ENCODE data around the gene CYLD.

Gene CYLD

GRCh38 chr16:50826797-50827316, 85.0 kb downstream of the CYLD start:
- H3K36me3 ChIP-seq (ENCODE audit: insufficient read depth, low read length), result no peaks in the 10 kb centered on the region
- no peak overlapping the region for H2AFZ ChIP-seq (ENCODE audit: low read depth, low read length)
- H3K9ac ChIP-seq (ENCODE audit: low read depth, low read length), result no peak overlapping the region
- H3K4me2 ChIP-seq (ENCODE audit: insufficient read depth, low read length), result no peak overlapping the region
- no peak overlapping the region for H3K4me3 ChIP-seq (ENCODE audit: low read depth in 1 of 2, low read length in 2 of 2)
- ATAC-seq (ENCODE audit: insufficient read depth, low read depth) (no peak), DNase-seq (no peak)
- H3K79me2 ChIP-seq (ENCODE audit: insufficient read depth, low read length), result no peaks in the 10 kb centered on the region
- TF ChIP-seq EZH2 (IDR thresholded peaks at IDR 0.05; ENCODE audit: borderline replicate concordance, low read depth, low read length, severe bottlenecking) (no peak), CTCF (IDR thresholded peaks at IDR 0.05; ENCODE audit: borderline replicate concordance, extremely low read depth, low read length, poor library complexity, severe bottlenecking) (no peak)
- no peaks in the 10 kb centered on the region for H3K4me1 ChIP-seq (ENCODE audit: insufficient read depth, low read length)
- H3K27ac ChIP-seq (ENCODE audit: low read length), result no peak overlapping the region
- H3K27me3 ChIP-seq (ENCODE audit: insufficient read depth, low read length, poor library complexity), result peaks cover 8% of the 10 kb centered on the region
- no peaks in the 10 kb centered on the region for H3K9me3 ChIP-seq (ENCODE audit: insufficient read depth, low read length, severe bottlenecking)
- H4K20me1 ChIP-seq (ENCODE audit: insufficient read depth, low read length), result no peaks in the 10 kb centered on the region

GRCh38 chr16:50828164-50828702, 86.3 kb downstream of the CYLD start:
- no peak for TF ChIP-seq CTCF (IDR thresholded peaks at IDR 0.05; ENCODE audit: borderline replicate concordance, extremely low read depth, low read length, poor library complexity, severe bottlenecking)
- no peak for TF ChIP-seq EZH2 (IDR thresholded peaks at IDR 0.05; ENCODE audit: borderline replicate concordance, low read depth, low read length, severe bottlenecking)

GRCh38 chr16:50830698-50831097, 88.8 kb downstream of the CYLD start:
- DNase-seq (no peak), ATAC-seq (ENCODE audit: insufficient read depth, low read depth) (no peak)
- Histone ChIP-seq H3K4me2 (ENCODE audit: insufficient read depth, low read length) (no peak overlapping the region), H2AFZ (ENCODE audit: low read depth, low read length) (no peak overlapping the region), H3K4me1 (ENCODE audit: insufficient read depth, low read length) (no peaks in the 10 kb centered on the region), H3K4me3 (ENCODE audit: low read depth in 1 of 2, low read length in 2 of 2) (no peak overlapping the region), H3K27me3 (ENCODE audit: insufficient read depth, low read length, poor library complexity) (peaks cover 5% of the 10 kb centered on the region), H4K20me1 (ENCODE audit: insufficient read depth, low read length) (no peaks in the 10 kb centered on the region), H3K79me2 (ENCODE audit: insufficient read depth, low read length) (no peaks in the 10 kb centered on the region), H3K36me3 (ENCODE audit: insufficient read depth, low read length) (no peaks in the 10 kb centered on the region), H3K9ac (ENCODE audit: low read depth, low read length) (no peak overlapping the region), H3K27ac (ENCODE audit: low read length) (no peak overlapping the region), H3K9me3 (ENCODE audit: insufficient read depth, low read length, severe bottlenecking) (no peaks in the 10 kb centered on the region)
- no peak for TF ChIP-seq CTCF (IDR thresholded peaks at IDR 0.05; ENCODE audit: borderline replicate concordance, extremely low read depth, low read length, poor library complexity, severe bottlenecking)
- TF ChIP-seq EZH2 (IDR thresholded peaks at IDR 0.05; ENCODE audit: borderline replicate concordance, low read depth, low read length, severe bottlenecking), result no peak

More at GRCh38 chr16:50828164-50828702, 86.3 kb downstream of the CYLD start:
- DNase-seq (no peak), ATAC-seq (ENCODE audit: insufficient read depth, low read depth) (no peak)
- Histone ChIP-seq H3K9me3 (ENCODE audit: insufficient read depth, low read length, severe bottlenecking) (no peaks in the 10 kb centered on the region), H3K27me3 (ENCODE audit: insufficient read depth, low read length, poor library complexity) (peaks cover 8% of the 10 kb centered on the region), H3K79me2 (ENCODE audit: insufficient read depth, low read length) (no peaks in the 10 kb centered on the region), H3K4me1 (ENCODE audit: insufficient read depth, low read length) (no peaks in the 10 kb centered on the region), H3K36me3 (ENCODE audit: insufficient read depth, low read length) (no peaks in the 10 kb centered on the region), H3K9ac (ENCODE audit: low read depth, low read length) (no peak overlapping the region), H2AFZ (ENCODE audit: low read depth, low read length) (no peak overlapping the region), H3K27ac (ENCODE audit: low read length) (no peak overlapping the region), H3K4me2 (ENCODE audit: insufficient read depth, low read length) (no peak overlapping the region), H4K20me1 (ENCODE audit: insufficient read depth, low read length) (no peaks in the 10 kb centered on the region), H3K4me3 (ENCODE audit: low read depth in 1 of 2, low read length in 2 of 2) (no peak overlapping the region)
